Natural killer cell (primary cell): ENCODE data around the gene CENPT. TPM values are rescaled to one million over a fixed set of nuclear protein-coding genes. Genes with fewer than 3 reads are reported as not detected.

Source experiments
- ATAC-seq, 3 donors: fragments of 150-1000 bp in 2 of 3; fragments of 200-7000 bp in 1 of 3; cut with Tn5 transposase; 1 replicate in 1 of 3; 2 replicates in 2 of 3; pipeline ENCODE4 v1.10.0; 2021; ENCODE audit warnings: mild to moderate bottlenecking in 2 of 3, moderate library complexity in 2 of 3
- DNase-seq, 2 donors: peaks; one replicate each; pipeline versions ENCODE4 v3.0.0 to v3.0.0-alpha.2; 2013 to 2021; ENCODE audit warnings: mixed read lengths in 1 of 2
- H3K27ac ChIP-seq: one replicate; pipeline ENCODE4 v1.5.1; 2013; ENCODE audit warnings: mild to moderate bottlenecking, low read length
- H3K27me3 ChIP-seq: one replicate; pipeline ENCODE4 v1.6.1; 2013; ENCODE audit warnings: low read length; ENCODE audit not compliant: control insufficient read depth, insufficient read depth
- H3K36me3 ChIP-seq: one replicate; pipeline ENCODE4 v1.6.1; 2013; ENCODE audit warnings: low read length; ENCODE audit not compliant: control insufficient read depth, insufficient read depth
- H3K4me1 ChIP-seq: one replicate; pipeline ENCODE4 v1.6.1; 2013; ENCODE audit warnings: low read length; ENCODE audit not compliant: control insufficient read depth, insufficient read depth
- H3K4me3 ChIP-seq: one replicate; pipeline ENCODE4 v1.5.1; 2013; ENCODE audit warnings: low read length
- H3K9me3 ChIP-seq: one replicate; pipeline ENCODE4 v1.6.1; 2013; ENCODE audit warnings: low read length; ENCODE audit not compliant: control insufficient read depth, insufficient read depth
- H3K27ac Mint-ChIP-seq, 2 donors: one replicate each; pipeline ENCODE4 v1.8.0; 2022; ENCODE audit warnings: mild to moderate bottlenecking in 2 of 2, mixed read lengths in 2 of 2, moderate library complexity in 1 of 2
- H3K27me3 Mint-ChIP-seq, 2 donors: one replicate each; pipeline ENCODE4 v1.8.0; 2022; ENCODE audit warnings: low read depth in 2 of 2, mixed read lengths in 2 of 2
- H3K36me3 Mint-ChIP-seq: one replicate; pipeline ENCODE4 v1.8.0; 2022; ENCODE audit warnings: mixed read lengths
- H3K4me1 Mint-ChIP-seq, 2 donors: one replicate each; pipeline ENCODE4 v1.8.0; 2022; ENCODE audit warnings: mixed read lengths in 2 of 2
- H3K4me3 Mint-ChIP-seq: one replicate; pipeline ENCODE4 v1.8.0; 2022; ENCODE audit warnings: mild to moderate bottlenecking, moderate library complexity, mixed read lengths
- H3K9me3 Mint-ChIP-seq, 2 donors: one replicate each; pipeline ENCODE4 v1.8.0; 2022; ENCODE audit warnings: mixed read lengths in 2 of 2
- WGBS: methylation state at CpG from one replicate; pipeline ENCODE4 v1.1.7; 2013; ENCODE audit warnings: missing lambda C conversion rate; ENCODE audit not compliant: insufficient coverage; 5-methylcytosine and 5-hydroxymethylcytosine counted together
- intact Hi-C: fragments of 100-400 bp; cut with micrococcal nuclease; formaldehyde crosslinking; loops from one replicate; pipeline ENCODE4 v1.14.2; 2022
- total RNA-seq, 4 donors: library from RNA; stranded (reverse); fragments of 120-200 nt in 1 of 4; gene quantifications; one replicate each; pipeline versions ENCODE4 v1.2.3 to v1.2.4, GENCODE V29; 2013 to 2022
- TF ChIP-seq, protein P1 (sequence below): fragments of 200-600 bp; IDR thresholded peaks from one replicate; pipeline ENCODE4 v1.8.0; 2022; ENCODE audit warnings: antibody characterized with exemption

Gene CENPT
- total RNA-seq, 3 donors from 2014 or later (not counting 1 experiment from before 2014, with no cell fraction given), result 68.6 to 81.3 (median 78.9) TPM

- no peak overlapping the region for H3K27ac ChIP-seq
- Mint-ChIP-seq H3K4me3 (no peak overlapping the region), H3K4me1 (peaks cover 0 to 4% of the 10 kb centered on the region in 2 donors), H3K9me3 (no peaks in the 10 kb centered on the region), H3K27ac (no peak overlapping the region), H3K27me3 (no peaks in the 10 kb centered on the region), H3K36me3 (no peaks in the 10 kb centered on the region)
- H3K36me3 ChIP-seq, result peaks cover 82% of the 10 kb centered on the region
- ATAC-seq, result no peak
- WGBS, result 95% methylated on average over 21 of the region's 21 CpGs
- intact Hi-C loops, result no loop called here
- no peak for DNase-seq
- H3K27me3 ChIP-seq, result no peaks in the 10 kb centered on the region
- TF ChIP-seq, protein P1, sequence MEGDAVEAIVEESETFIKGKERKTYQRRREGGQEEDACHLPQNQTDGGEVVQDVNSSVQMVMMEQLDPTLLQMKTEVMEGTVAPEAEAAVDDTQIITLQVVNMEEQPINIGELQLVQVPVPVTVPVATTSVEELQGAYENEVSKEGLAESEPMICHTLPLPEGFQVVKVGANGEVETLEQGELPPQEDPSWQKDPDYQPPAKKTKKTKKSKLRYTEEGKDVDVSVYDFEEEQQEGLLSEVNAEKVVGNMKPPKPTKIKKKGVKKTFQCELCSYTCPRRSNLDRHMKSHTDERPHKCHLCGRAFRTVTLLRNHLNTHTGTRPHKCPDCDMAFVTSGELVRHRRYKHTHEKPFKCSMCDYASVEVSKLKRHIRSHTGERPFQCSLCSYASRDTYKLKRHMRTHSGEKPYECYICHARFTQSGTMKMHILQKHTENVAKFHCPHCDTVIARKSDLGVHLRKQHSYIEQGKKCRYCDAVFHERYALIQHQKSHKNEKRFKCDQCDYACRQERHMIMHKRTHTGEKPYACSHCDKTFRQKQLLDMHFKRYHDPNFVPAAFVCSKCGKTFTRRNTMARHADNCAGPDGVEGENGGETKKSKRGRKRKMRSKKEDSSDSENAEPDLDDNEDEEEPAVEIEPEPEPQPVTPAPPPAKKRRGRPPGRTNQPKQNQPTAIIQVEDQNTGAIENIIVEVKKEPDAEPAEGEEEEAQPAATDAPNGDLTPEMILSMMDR, result no peak
- no peaks in the 10 kb centered on the region for H3K4me1 ChIP-seq
- H3K4me3 ChIP-seq, result no peak overlapping the region
- H3K9me3 ChIP-seq, result no peaks in the 10 kb centered on the region
Observed at GRCh38 chr16:67881621-67882161, 34.2 kb upstream of the CENPT start.

DNA sequence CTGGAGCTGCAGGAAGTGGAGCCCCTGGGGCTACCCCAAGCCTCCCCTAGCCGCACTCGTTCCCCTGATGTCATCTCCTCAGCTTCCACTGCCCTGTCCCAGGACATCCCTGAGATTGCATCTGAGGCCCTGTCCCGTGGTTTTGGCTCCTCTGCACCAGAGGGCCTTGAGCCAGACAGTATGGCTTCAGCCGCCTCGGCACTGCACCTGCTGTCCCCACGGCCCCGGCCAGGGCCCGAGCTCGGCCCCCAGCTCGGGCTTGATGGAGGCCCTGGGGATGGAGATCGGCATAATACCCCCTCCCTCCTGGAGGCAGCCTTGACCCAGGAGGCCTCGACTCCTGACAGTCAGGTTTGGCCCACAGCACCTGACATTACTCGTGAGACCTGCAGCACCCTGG is 33.1 kb upstream of the CENPT start:
- peaks cover 5 to 11% of the 10 kb centered on the region in 2 donors for H3K4me1 Mint-ChIP-seq
- no peaks in the 10 kb centered on the region for H3K36me3 Mint-ChIP-seq
- Histone ChIP-seq H3K4me1 (no peaks in the 10 kb centered on the region), H3K27me3 (no peaks in the 10 kb centered on the region), H3K9me3 (no peaks in the 10 kb centered on the region), H3K27ac (no peak overlapping the region), H3K4me3 (no peak overlapping the region), H3K36me3 (peaks cover 88% of the 10 kb centered on the region)
- H3K27ac Mint-ChIP-seq, result no peak overlapping the region
- intact Hi-C loops, result no loop called here
- no peaks in the 10 kb centered on the region for H3K27me3 Mint-ChIP-seq
- DNase-seq (no peak), ATAC-seq (no peak)
- H3K4me3 Mint-ChIP-seq, result no peak overlapping the region
- TF ChIP-seq, protein P1, result no peak
- no peaks in the 10 kb centered on the region for H3K9me3 Mint-ChIP-seq
- WGBS, result 95% methylated on average over 13 of the region's 13 CpGs

GRCh38 chr16:67879936-67880335 is 32.4 kb upstream of the CENPT start:
- Mint-ChIP-seq H3K27me3 (no peaks in the 10 kb centered on the region), H3K9me3 (no peaks in the 10 kb centered on the region), H3K36me3 (no peaks in the 10 kb centered on the region), H3K4me3 (no peak overlapping the region), H3K4me1 (peaks cover 12 to 17% of the 10 kb centered on the region in 2 donors), H3K27ac (no peak overlapping the region)
- Histone ChIP-seq H3K4me1 (no peaks in the 10 kb centered on the region), H3K36me3 (peaks cover 85% of the 10 kb centered on the region), H3K27ac (no peak overlapping the region), H3K4me3 (no peak overlapping the region), H3K9me3 (no peaks in the 10 kb centered on the region), H3K27me3 (no peaks in the 10 kb centered on the region)
- no peak for ATAC-seq
- 88% methylated on average over 5 of the region's 5 CpGs for WGBS
- TF ChIP-seq, protein P1, result no peak
- intact Hi-C loops, result no loop called here
- DNase-seq, result no peak

GRCh38 chr16:67879462-67879861 is 32.0 kb upstream of the CENPT start:
- Histone ChIP-seq H3K27me3 (no peaks in the 10 kb centered on the region), H3K27ac (no peak overlapping the region), H3K9me3 (no peaks in the 10 kb centered on the region), H3K4me3 (no peak overlapping the region), H3K4me1 (peaks cover under 1% of the 10 kb centered on the region), H3K36me3 (peaks cover 81% of the 10 kb centered on the region)
- DNase-seq (no peak), ATAC-seq (no peak)
- H3K9me3 Mint-ChIP-seq, result no peaks in the 10 kb centered on the region
- TF ChIP-seq, protein P1, result no peak
- intact Hi-C loops, result no loop called here
- no peaks in the 10 kb centered on the region for H3K27me3 Mint-ChIP-seq
- no peak overlapping the region for H3K4me3 Mint-ChIP-seq
- H3K36me3 Mint-ChIP-seq, result no peaks in the 10 kb centered on the region
- peaks cover 16 to 22% of the 10 kb centered on the region in 2 donors for H3K4me1 Mint-ChIP-seq
- WGBS, result 96% methylated on average over 12 of the region's 12 CpGs
- H3K27ac Mint-ChIP-seq, result no peak overlapping the region
